H9 (cell line): ENCODE data around the gene FTO. TPM values are rescaled to one million over a fixed set of nuclear protein-coding genes. Genes with fewer than 3 reads are reported as not detected.

Experiments used
- DNase-seq: peaks from one replicate; pipeline ENCODE4 v3.0.0-alpha.2; 2017
- H2AFZ ChIP-seq: one replicate; pipeline ENCODE4 v1.6.1; 2013; ENCODE audit warnings: mild to moderate bottlenecking, low read length, control low read depth, moderate library complexity
- H2AK5ac ChIP-seq: 2 replicates; pipeline ENCODE4 v1.6.1; 2013; ENCODE audit warnings: low read length, control low read depth, mixed read lengths; ENCODE audit not compliant: insufficient read length
- H2BK120ac ChIP-seq: one replicate; pipeline ENCODE4 v1.6.1; 2013; ENCODE audit warnings: low read depth, mild to moderate bottlenecking, low read length, control low read depth, inconsistent platforms; ENCODE audit not compliant: poor library complexity, severe bottlenecking
- H2BK12ac ChIP-seq: 2 replicates; pipeline ENCODE4 v1.6.1; 2013; ENCODE audit warnings: low read length, control low read depth, mixed read lengths, low read depth; ENCODE audit not compliant: insufficient read length
- H2BK15ac ChIP-seq: 2 replicates; pipeline ENCODE4 v1.6.1; 2013; ENCODE audit warnings: low read depth, low read length, control low read depth
- H2BK20ac ChIP-seq: one replicate; pipeline ENCODE4 v1.6.1; 2013; ENCODE audit warnings: low read depth, mild to moderate bottlenecking, low read length, control low read depth, inconsistent platforms; ENCODE audit not compliant: poor library complexity, severe bottlenecking
- H2BK5ac ChIP-seq: 2 replicates; pipeline ENCODE4 v1.6.1; 2013; ENCODE audit warnings: low read length, control low read depth, mixed read lengths; ENCODE audit not compliant: insufficient read length
- H3K14ac ChIP-seq: 2 replicates; pipeline ENCODE4 v1.6.1; 2013; ENCODE audit warnings: low read length, control low read depth; ENCODE audit not compliant: insufficient read depth
- H3K18ac ChIP-seq: 2 replicates; pipeline ENCODE4 v1.6.1; 2013; ENCODE audit warnings: low read depth, mild to moderate bottlenecking, mixed read lengths, low read length, control low read depth; ENCODE audit not compliant: insufficient read length
- H3K23ac ChIP-seq: 2 replicates; pipeline ENCODE4 v1.6.1; 2013; ENCODE audit warnings: low read length, control low read depth, mixed read lengths, low read depth; ENCODE audit not compliant: insufficient read length
- H3K23me2 ChIP-seq: 2 replicates; pipeline ENCODE4 v1.6.1; 2013; ENCODE audit warnings: low read depth, mild to moderate bottlenecking, mixed read lengths, low read length, control low read depth; ENCODE audit not compliant: insufficient read length, poor library complexity, severe bottlenecking
- H3K27ac ChIP-seq: 2 replicates; pipeline ENCODE4 v1.5.1; 2013; ENCODE audit warnings: low read length, control low read depth, mixed read lengths, low read depth; ENCODE audit not compliant: insufficient read length
- H3K27me3 ChIP-seq: 2 replicates; pipeline ENCODE4 v1.6.1; 2013; ENCODE audit warnings: low read length, control low read depth, inconsistent platforms; ENCODE audit not compliant: insufficient read depth
- H3K4ac ChIP-seq: 2 replicates; pipeline ENCODE4 v1.6.1; 2013; ENCODE audit warnings: low read depth, mild to moderate bottlenecking, control low read depth, inconsistent platforms, low read length, moderate library complexity
- H3K4me1 ChIP-seq: 2 replicates; pipeline ENCODE4 v1.6.1; 2013; ENCODE audit warnings: low read length, control low read depth, inconsistent platforms; ENCODE audit not compliant: insufficient read depth
- H3K4me2 ChIP-seq: 2 replicates; pipeline ENCODE4 v1.6.1; 2013; ENCODE audit warnings: low read length, control low read depth, mixed read lengths; ENCODE audit not compliant: insufficient read length, insufficient read depth
- H3K56ac ChIP-seq: 2 replicates; pipeline ENCODE4 v1.6.1; 2013; ENCODE audit warnings: low read depth, mild to moderate bottlenecking, mixed read lengths, low read length, control low read depth; ENCODE audit not compliant: insufficient read length
- H3K79me1 ChIP-seq: 2 replicates; pipeline ENCODE4 v1.6.1; 2013; ENCODE audit warnings: low read depth, mild to moderate bottlenecking, moderate library complexity, low read length, control low read depth, inconsistent platforms; ENCODE audit not compliant: insufficient read depth, poor library complexity, severe bottlenecking
- H3K79me2 ChIP-seq: 2 replicates; pipeline ENCODE4 v1.6.1; 2013; ENCODE audit warnings: low read length, control low read depth, inconsistent platforms; ENCODE audit not compliant: insufficient read depth
- H3K9ac ChIP-seq: 2 replicates; pipeline ENCODE4 v1.6.1; 2013; ENCODE audit warnings: low read length, control low read depth, mixed read lengths; ENCODE audit not compliant: insufficient read length; ENCODE audit errors: extremely low read depth
- H3K9me3 ChIP-seq: one replicate; pipeline ENCODE4 v1.6.1; 2013; ENCODE audit warnings: low read depth, low read length, inconsistent platforms; ENCODE audit not compliant: control insufficient read depth
- H3T11ph ChIP-seq: one replicate; pipeline ENCODE4 v1.6.1; 2013; ENCODE audit warnings: mild to moderate bottlenecking, low read length, control low read depth, inconsistent platforms
- H4K20me1 ChIP-seq: one replicate; pipeline ENCODE4 v1.6.1; 2013; ENCODE audit not compliant: control insufficient read depth, insufficient read length, insufficient read depth
- H4K5ac ChIP-seq: 2 replicates; pipeline ENCODE4 v1.6.1; 2013; ENCODE audit warnings: low read depth, mild to moderate bottlenecking, mixed read lengths, low read length, control low read depth; ENCODE audit not compliant: insufficient read length
- H4K8ac ChIP-seq: replicated peaks from 2 replicates; pipeline ENCODE4 v1.6.1; 2013; ENCODE audit warnings: low read length, control low read depth, mixed read lengths, low read depth; ENCODE audit not compliant: insufficient read length
- H4K91ac ChIP-seq: 2 replicates; pipeline ENCODE4 v1.6.1; 2013; ENCODE audit warnings: low read depth, mild to moderate bottlenecking, moderate library complexity, mixed read lengths, low read length, control low read depth; ENCODE audit not compliant: insufficient read length
- H3K27ac Mint-ChIP-seq, 3 experiments: 2 replicates in 2 of 3; 3 replicates in 1 of 3; pipeline ENCODE4 v1.8.0; 2020 to 2021; ENCODE audit warnings: mixed read lengths in 3 of 3, mild to moderate bottlenecking in 1 of 3, moderate library complexity in 1 of 3
- H3K27me3 Mint-ChIP-seq: 2 replicates; pipeline ENCODE4 v1.8.0; 2021; ENCODE audit warnings: low read depth, mild to moderate bottlenecking, moderate library complexity, mixed read lengths
- H3K36me3 Mint-ChIP-seq, 3 experiments: 2 replicates in 2 of 3; 3 replicates in 1 of 3; pipeline ENCODE4 v1.8.0; 2020 to 2021; ENCODE audit warnings: low read depth in 3 of 3, mixed read lengths in 3 of 3; ENCODE audit not compliant: insufficient read depth in 1 of 3
- H3K4me1 Mint-ChIP-seq, 2 experiments: 2 replicates each; pipeline ENCODE4 v1.8.0; 2020; ENCODE audit warnings: mixed read lengths in 2 of 2
- H3K4me3 Mint-ChIP-seq, 2 experiments: 2 replicates in 1 of 2; 3 replicates in 1 of 2; pipeline ENCODE4 v1.8.0; 2020 to 2021; ENCODE audit warnings: mild to moderate bottlenecking in 2 of 2, mixed read lengths in 2 of 2, moderate library complexity in 1 of 2
- H3K9me3 Mint-ChIP-seq, 2 experiments: 2 replicates in 1 of 2; 3 replicates in 1 of 2; pipeline ENCODE4 v1.8.0; 2020; ENCODE audit warnings: mild to moderate bottlenecking in 2 of 2, mixed read lengths in 2 of 2, moderate library complexity in 1 of 2
- CTCF ChIP-seq: fragments of 200-600 bp; sonication (generic); conservative IDR thresholded peaks from 3 replicates; pipeline ENCODE4 v1.8.0; 2021; ENCODE audit warnings: antibody characterized with exemption, mild to moderate bottlenecking
- WGBS: extraction: QIAGEN DNeasy Blood & Tissue Kit; methylation state at CpG from one replicate; pipeline ENCODE4 v1.1.7; 2013; ENCODE audit warnings: missing lambda C conversion rate, low lambda C conversion rate, mixed read lengths; ENCODE audit not compliant: insufficient read length; ENCODE audit errors: extremely low coverage; 5-methylcytosine and 5-hydroxymethylcytosine counted together
- total RNA-seq: library from RNA; stranded (reverse); gene quantifications from 2 replicates; pipeline ENCODE4 v1.2.1, GENCODE V29; 2021

The FTO gene
- total RNA-seq, 1 experiment from 2014 or later, result 67.9 TPM

GRCh38 chr16:53995378-53995777 is 291.4 kb downstream of the FTO start:
- no peaks in the 10 kb centered on the region for H3K79me1 ChIP-seq
- no peak overlapping the region for H3K4me2 ChIP-seq
- H3K27ac Mint-ChIP-seq, result peak overlapping the region in 1 of 3 experiments; percentile 59; a peak in 2 of 7 replicates
- no peak overlapping the region for H2AFZ ChIP-seq
- no peak overlapping the region for H2AK5ac ChIP-seq
- DNase-seq, result no peak
- no peaks in the 10 kb centered on the region for H4K20me1 ChIP-seq
- H3K4ac ChIP-seq, result no peak overlapping the region
- peaks cover 19 to 24% of the 10 kb centered on the region in 2 experiments for H3K4me1 Mint-ChIP-seq
- no peak overlapping the region for H3K9ac ChIP-seq
- H3K27me3 ChIP-seq, result no peaks in the 10 kb centered on the region
- no peak overlapping the region for H3K23ac ChIP-seq
- no peak overlapping the region for H4K5ac ChIP-seq
- TF ChIP-seq CTCF, result no peak
- no peaks in the 10 kb centered on the region for H3K23me2 ChIP-seq
- no peaks in the 10 kb centered on the region for H3K27me3 Mint-ChIP-seq
- no peak overlapping the region for H3K27ac ChIP-seq
- H3T11ph ChIP-seq, result no peak overlapping the region
- H2BK20ac ChIP-seq, result no peak overlapping the region
- no peak overlapping the region for H2BK5ac ChIP-seq
- no peak overlapping the region for H2BK120ac ChIP-seq
- H2BK12ac ChIP-seq, result no peak overlapping the region
- H3K36me3 Mint-ChIP-seq, result no peaks in the 10 kb centered on the region
- H3K4me3 Mint-ChIP-seq, result no peak overlapping the region
- H4K8ac ChIP-seq, result no peak overlapping the region
- no peak overlapping the region for H3K18ac ChIP-seq
- H3K56ac ChIP-seq, result no peak overlapping the region
- no peaks in the 10 kb centered on the region for H3K9me3 ChIP-seq
- no peak overlapping the region for H4K91ac ChIP-seq
- H3K9me3 Mint-ChIP-seq, result no peaks in the 10 kb centered on the region
- WGBS, result no CpG with 5 or more reads among the region's 6 CpGs
- H3K14ac ChIP-seq, result no peak overlapping the region
- peaks cover 2% of the 10 kb centered on the region; the same call in 1 of the 2 replicates for H3K4me1 ChIP-seq
- no peak overlapping the region for H2BK15ac ChIP-seq
- H3K79me2 ChIP-seq, result no peaks in the 10 kb centered on the region
